ENCODE data around the gene RANBP17.

- TF ChIP-seq CTCF (tag by site-specific recombination; IDR thresholded peaks at IDR 0.05) = no peak
- no peak for TF ChIP-seq ZNF146 (tag by site-specific recombination; IDR thresholded peaks at IDR 0.05)
- TF ChIP-seq ZEB2 (tag by site-specific recombination; IDR thresholded peaks at IDR 0.05) = no peak
- no peak for TF ChIP-seq EGR2 (tag by site-specific recombination; IDR thresholded peaks at IDR 0.05; ENCODE audit: low read depth)
- TF ChIP-seq ATF2 (tag by site-specific recombination; IDR thresholded peaks at IDR 0.05; ENCODE audit: low read depth) = no peak
Observed at GRCh38 chr5:170826117-170826516, 35.7 kb upstream of the RANBP17 start.
